ENCODE results near the gene PRKCE.

- TF ChIP-seq CTCF (conservative IDR thresholded peaks at IDR 0.05 in 1 of 2, IDR thresholded peaks at IDR 0.05 in 1 of 2; ENCODE audit: extremely low read depth in 1 of 2, insufficient read depth in 1 of 2, low read depth in 1 of 2, low read length in 2 of 2) (no peak), EZH2 (IDR thresholded peaks at IDR 0.05; ENCODE audit: borderline replicate concordance, low read length) (no peak)
Observed at GRCh38 chr2:46072101-46072820, 420.8 kb downstream of the PRKCE start.

All from mammary epithelial cell (primary cell).